Smooth muscle cell (in vitro differentiated cells): ENCODE measurements around the gene SLC39A12. TPM values are rescaled to one million over a fixed set of nuclear protein-coding genes. Genes with fewer than 3 reads are reported as not detected.

Experiments used
- DNase-seq: peaks from one replicate; lab custom pipeline; 2025; ENCODE audit not compliant: unreplicated experiment; lab: John Stamatoyannopoulos, UW
- H2AFZ ChIP-seq: fragments of 200-600 bp; sonication (generic); 2 replicates; pipeline ENCODE4 v1.6.0; 2016; ENCODE audit warnings: antibody characterized with exemption, low read depth, mild to moderate bottlenecking
- H3F3A ChIP-seq: fragments of 200-600 bp; sonication (generic); 2 replicates; pipeline ENCODE4 v1.6.0; 2017; ENCODE audit warnings: antibody characterized with exemption, low read depth
- H3K27ac ChIP-seq: fragments of 200-600 bp; sonication (generic); 2 replicates; pipeline ENCODE4 v1.5.1; 2016; ENCODE audit warnings: low read depth, mild to moderate bottlenecking
- H3K27me3 ChIP-seq: fragments of 200-600 bp; sonication (generic); 2 replicates; pipeline ENCODE4 v1.6.1; 2016; ENCODE audit warnings: low read depth, mild to moderate bottlenecking
- H3K36me3 ChIP-seq: fragments of 200-600 bp; sonication (generic); 2 replicates; pipeline ENCODE4 v1.5.1; 2016; ENCODE audit warnings: low read depth
- H3K4me1 ChIP-seq: fragments of 200-600 bp; sonication (generic); 2 replicates; pipeline ENCODE4 v1.5.1; 2016; ENCODE audit warnings: low read depth
- H3K4me2 ChIP-seq: fragments of 200-600 bp; sonication (generic); 2 replicates; pipeline ENCODE4 v1.6.0; 2016; ENCODE audit warnings: mild to moderate bottlenecking
- H3K4me3 ChIP-seq: fragments of 200-600 bp; sonication (generic); 2 replicates; pipeline ENCODE4 v1.5.1; 2016; ENCODE audit warnings: mild to moderate bottlenecking
- H3K79me2 ChIP-seq: fragments of 200-600 bp; sonication (generic); 2 replicates; pipeline ENCODE4 v1.6.0; 2016; ENCODE audit warnings: low read depth, mild to moderate bottlenecking
- H3K9ac ChIP-seq: fragments of 200-600 bp; sonication (generic); 2 replicates; pipeline ENCODE4 v1.6.0; 2016; ENCODE audit warnings: low read depth
- H3K9me3 ChIP-seq: fragments of 200-600 bp; sonication (generic); replicated peaks from 2 replicates; pipeline ENCODE4 v1.5.1; 2016; ENCODE audit warnings: low read depth
- H4K20me1 ChIP-seq: fragments of 200-600 bp; sonication (generic); 2 replicates; pipeline ENCODE4 v1.6.0; 2016; ENCODE audit warnings: low read depth
- WGBS: methylation state at CpG from one replicate; pipeline ENCODE4 v1.1.7; 2016; ENCODE audit warnings: low lambda C conversion rate; 5-methylcytosine and 5-hydroxymethylcytosine counted together
- polyA plus RNA-seq: library from polyadenylated mRNA; unstranded; fragments of >200 nt; fragmentation: Nextera tagmentation; extraction: Ambion mirVana; gene quantifications from 2 replicates; pipeline ENCODE4 v1.2.1, GENCODE V29; 2016
- total RNA-seq: library from RNA; depleted of rRNA; stranded (reverse); fragments of >200 nt; gene quantifications from 2 replicates; pipeline ENCODE4 v1.2.3, GENCODE V29; 2014
- TF ChIP-seq, protein P1 (sequence below): fragments of 200-600 bp; sonication (generic); IDR thresholded peaks from 2 replicates; pipeline ENCODE4 v1.5.1; 2017; ENCODE audit warnings: borderline replicate concordance, mild to moderate bottlenecking, antibody characterized with exemption; ENCODE audit not compliant: insufficient read depth, poor library complexity, severe bottlenecking

SLC39A12 gene
- total and polyA plus RNA-seq, 2 experiments from 2014 or later = not detected

DNA sequence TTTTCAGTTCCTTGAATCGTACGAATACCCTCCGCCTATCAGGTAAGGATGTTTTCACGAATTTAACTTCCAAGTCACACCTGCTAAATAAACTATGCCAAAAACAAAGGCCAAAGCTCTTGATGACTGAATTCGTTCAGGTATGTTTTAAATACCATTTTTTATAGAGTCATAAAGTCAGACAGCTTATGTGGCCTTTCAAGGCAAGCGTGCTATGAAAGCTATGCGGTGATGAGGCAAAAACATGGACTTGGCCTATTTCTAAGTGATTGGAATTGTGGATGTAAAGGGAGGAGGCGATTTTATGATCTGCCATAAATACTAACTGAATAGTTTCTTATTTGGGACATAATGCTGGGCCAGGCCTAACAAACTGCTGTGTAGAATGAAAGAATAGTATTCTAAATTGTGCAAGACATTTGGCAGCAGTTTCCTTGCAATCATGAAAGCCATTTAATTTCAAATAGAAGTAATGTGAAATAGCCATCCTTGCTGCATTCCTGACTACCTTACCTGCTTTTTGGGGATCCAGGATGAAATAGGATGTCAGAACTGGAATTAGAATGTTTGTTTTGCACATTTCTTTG lies 14.0 kb downstream of the SLC39A12 start:
- Histone ChIP-seq H3K4me3 (no peak overlapping the region), H3K4me2 (no peak overlapping the region), H3F3A (no peaks in the 10 kb centered on the region), H2AFZ (no peak overlapping the region), H3K36me3 (no peaks in the 10 kb centered on the region), H3K9ac (no peak overlapping the region), H3K27me3 (no peaks in the 10 kb centered on the region), H3K79me2 (no peaks in the 10 kb centered on the region), H3K27ac (no peak overlapping the region), H3K9me3 (no peaks in the 10 kb centered on the region), H3K4me1 (no peaks in the 10 kb centered on the region), H4K20me1 (no peaks in the 10 kb centered on the region)
- TF ChIP-seq, protein P1, sequence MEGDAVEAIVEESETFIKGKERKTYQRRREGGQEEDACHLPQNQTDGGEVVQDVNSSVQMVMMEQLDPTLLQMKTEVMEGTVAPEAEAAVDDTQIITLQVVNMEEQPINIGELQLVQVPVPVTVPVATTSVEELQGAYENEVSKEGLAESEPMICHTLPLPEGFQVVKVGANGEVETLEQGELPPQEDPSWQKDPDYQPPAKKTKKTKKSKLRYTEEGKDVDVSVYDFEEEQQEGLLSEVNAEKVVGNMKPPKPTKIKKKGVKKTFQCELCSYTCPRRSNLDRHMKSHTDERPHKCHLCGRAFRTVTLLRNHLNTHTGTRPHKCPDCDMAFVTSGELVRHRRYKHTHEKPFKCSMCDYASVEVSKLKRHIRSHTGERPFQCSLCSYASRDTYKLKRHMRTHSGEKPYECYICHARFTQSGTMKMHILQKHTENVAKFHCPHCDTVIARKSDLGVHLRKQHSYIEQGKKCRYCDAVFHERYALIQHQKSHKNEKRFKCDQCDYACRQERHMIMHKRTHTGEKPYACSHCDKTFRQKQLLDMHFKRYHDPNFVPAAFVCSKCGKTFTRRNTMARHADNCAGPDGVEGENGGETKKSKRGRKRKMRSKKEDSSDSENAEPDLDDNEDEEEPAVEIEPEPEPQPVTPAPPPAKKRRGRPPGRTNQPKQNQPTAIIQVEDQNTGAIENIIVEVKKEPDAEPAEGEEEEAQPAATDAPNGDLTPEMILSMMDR = no peak
- no peak for DNase-seq
- WGBS = 87% methylated on average over 8 of the region's 8 CpGs

GRCh38 chr10:17974505-17974904 lies 22.8 kb downstream of the SLC39A12 start:
- TF ChIP-seq, protein P1 = no peak
- H3F3A ChIP-seq = no peaks in the 10 kb centered on the region
- no peak overlapping the region for H3K27ac ChIP-seq
- WGBS = 89% methylated on average over 3 of the region's 3 CpGs
- no peaks in the 10 kb centered on the region for H4K20me1 ChIP-seq
- H2AFZ ChIP-seq = no peak overlapping the region
- no peaks in the 10 kb centered on the region for H3K79me2 ChIP-seq
- H3K36me3 ChIP-seq = no peaks in the 10 kb centered on the region
- no peaks in the 10 kb centered on the region for H3K9me3 ChIP-seq
- no peak for DNase-seq
- H3K4me1 ChIP-seq = no peaks in the 10 kb centered on the region
- no peak overlapping the region for H3K4me3 ChIP-seq
- no peaks in the 10 kb centered on the region for H3K27me3 ChIP-seq
- H3K9ac ChIP-seq = no peak overlapping the region
- no peak overlapping the region for H3K4me2 ChIP-seq

DNA sequence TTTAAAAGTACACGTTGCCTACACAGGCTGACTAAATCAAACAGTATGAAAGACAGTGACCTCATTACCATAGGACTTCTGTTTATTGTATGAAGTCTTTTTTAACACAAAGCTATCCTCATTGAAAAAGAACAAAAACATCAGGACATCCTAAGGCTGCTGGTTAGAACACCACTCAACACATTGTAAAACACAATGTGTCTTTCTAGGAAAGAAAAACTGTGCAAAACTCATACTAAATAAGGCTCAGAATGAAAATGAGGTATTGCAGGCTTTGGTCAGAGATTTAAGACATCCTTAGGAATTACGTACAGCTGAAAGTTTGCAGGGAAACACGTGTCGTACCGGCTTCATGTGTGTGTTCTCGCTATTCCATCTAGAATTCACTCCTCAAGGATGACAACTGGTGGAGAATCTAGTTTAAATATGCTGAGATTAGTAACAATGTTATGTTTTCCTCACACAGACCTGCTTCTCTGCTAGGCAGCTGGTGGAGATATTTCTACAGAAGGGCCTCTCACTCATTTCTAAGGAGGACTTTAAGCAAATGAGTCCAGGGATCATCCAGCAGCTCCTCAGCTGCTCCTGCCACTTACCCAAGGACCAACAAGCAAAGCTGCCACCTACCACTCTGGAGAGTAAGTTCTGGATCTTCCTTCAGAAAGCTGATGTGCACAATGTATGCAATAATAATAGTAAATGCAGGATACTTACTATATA lies 29.3 kb downstream of the SLC39A12 start:
- Histone ChIP-seq H3K4me2 (no peak overlapping the region), H3F3A (no peaks in the 10 kb centered on the region), H3K27me3 (no peaks in the 10 kb centered on the region), H4K20me1 (no peaks in the 10 kb centered on the region), H3K36me3 (no peaks in the 10 kb centered on the region), H3K9me3 (no peaks in the 10 kb centered on the region), H3K4me3 (no peak overlapping the region), H2AFZ (no peak overlapping the region), H3K27ac (peak overlapping the region; percentile 61), H3K79me2 (no peaks in the 10 kb centered on the region), H3K9ac (no peak overlapping the region), H3K4me1 (peaks cover 6% of the 10 kb centered on the region)
- no peak for DNase-seq
- TF ChIP-seq, protein P1 = no peak
- 82% methylated on average over 6 of the region's 6 CpGs for WGBS
